Mucosa of descending colon (tissue), 3 donors: ENCODE measurements around the gene VSIG10L. TPM values are rescaled to one million over a fixed set of nuclear protein-coding genes. Genes with fewer than 3 reads are reported as not detected.

Experiments used
- ATAC-seq: fragments of 200-7000 bp; cut with Tn5 transposase; one replicate; pipeline ENCODE4 v1.9.1; 2020; ENCODE audit warnings: mild to moderate bottlenecking, moderate library complexity
- DNase-seq, 3 donors: peaks; one replicate each; pipeline ENCODE4 v3.0.0-alpha.2; 2020
- H3K36me3 ChIP-seq: fragments of 200-600 bp; one replicate; pipeline ENCODE4 v1.8.0; 2021; ENCODE audit warnings: low read depth, mild to moderate bottlenecking
- H3K4me1 ChIP-seq: fragments of 200-600 bp; one replicate; pipeline ENCODE4 v1.8.0; 2021; ENCODE audit warnings: low read depth, mild to moderate bottlenecking
- H3K4me3 ChIP-seq: fragments of 200-600 bp; one replicate; pipeline ENCODE4 v1.8.0; 2021; ENCODE audit warnings: mild to moderate bottlenecking
- H3K9me3 ChIP-seq: fragments of 200-600 bp; one replicate; pipeline ENCODE4 v1.8.0; 2021; ENCODE audit warnings: mild to moderate bottlenecking
- intact Hi-C, 2 donors: fragments of 100-400 bp; cut with DNase I in 1 of 2; cut with micrococcal nuclease in 1 of 2; formaldehyde crosslinking; loops; one replicate each; pipeline versions ENCODE4 v1.11.0 to v1.11.1; 2022; cut with DNase I, micrococcal nuclease
- long read RNA-seq, 2 donors: library from polyadenylated mRNA; unstranded; transcript quantifications; one replicate each; pipeline ENCODE4 v2.0.0, GENCODE V29; 2019 to 2021
- total RNA-seq, 3 donors: library from RNA; stranded (reverse); fragmentation: NEBNext Ultra II Directional in 2 of 3; extraction: Animal tissue kit (Norgen Biotek cat#: 25700) in 2 of 3; gene quantifications; one replicate each; pipeline versions ENCODE4 v1.2.1 to v1.2.4, GENCODE V29; 2021 to 2023
- TF ChIP-seq, protein P1 (sequence below): fragments of 200-600 bp; IDR thresholded peaks from one replicate; pipeline ENCODE4 v1.8.0; 2022; ENCODE audit warnings: antibody characterized with exemption, mild to moderate bottlenecking
- donor health status: DM: no; HTN: no; CAD: no; lungs with moderate emphysema.
- donor health status: DM: no; HTN: no; CAD: no.
- donor health status: DM: no; HTN: yes; CAD: no.

The VSIG10L gene
- total RNA-seq = 1 to 10 TPM in 2 of 3 donors, under 1 TPM in 1; 0.69 to 3.8 (median 1.6) TPM
- long read RNA-seq, donor 1, partial matches to known transcripts = 4 of 4 reads
- long read RNA-seq, donor 1, other reads (novel, unspliced or antisense) = 0 of 4 reads
- long read RNA-seq, donor 2, partial matches to known transcripts = 2 of 2 reads
- long read RNA-seq, donor 2, other reads (novel, unspliced or antisense) = 0 of 2 reads

DNA sequence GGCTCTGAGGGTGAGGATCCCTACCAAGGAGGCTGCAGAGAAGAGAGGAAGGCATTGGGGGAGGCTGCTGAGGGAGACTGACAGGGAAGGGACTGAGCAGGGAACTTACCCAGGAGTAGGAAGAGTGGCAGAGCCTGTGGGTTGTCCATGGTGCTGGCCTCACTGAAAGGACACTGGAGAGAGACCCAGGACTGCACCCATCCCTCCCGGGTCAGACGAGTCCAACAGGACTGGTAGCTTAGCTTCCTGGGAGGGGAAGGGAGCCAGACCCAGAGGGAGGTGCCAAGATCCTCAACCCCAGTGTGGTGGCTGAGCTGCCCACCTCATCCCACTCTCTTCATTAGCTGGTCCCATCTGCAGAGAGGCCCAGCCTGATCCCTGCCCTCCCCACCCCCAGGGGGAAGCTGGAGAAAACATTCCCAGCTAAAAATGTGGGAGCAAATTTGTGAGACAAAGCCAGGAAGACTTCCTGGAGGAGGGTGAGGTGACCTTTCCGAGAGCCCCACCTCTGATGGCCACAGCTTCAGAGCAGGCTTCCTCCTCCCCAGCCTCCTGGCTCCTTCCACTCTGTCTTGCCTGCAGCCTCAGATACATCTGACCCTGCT, at the start of gene VSIG10L:
Gene VSIG10L, minus strand, starts transcription at position 164 of the 605 bp plus-strand sequence. Its CDS starts 15 bp downstream, at position 149.
- peaks cover 9% of the 10 kb centered on the region for H3K4me1 ChIP-seq
- no peak within 1 kb of the TSS for H3K4me3 ChIP-seq
- H3K36me3 ChIP-seq = no peaks in the 10 kb centered on the region
- intact Hi-C loops = no loop called here
- TF ChIP-seq, protein P1, sequence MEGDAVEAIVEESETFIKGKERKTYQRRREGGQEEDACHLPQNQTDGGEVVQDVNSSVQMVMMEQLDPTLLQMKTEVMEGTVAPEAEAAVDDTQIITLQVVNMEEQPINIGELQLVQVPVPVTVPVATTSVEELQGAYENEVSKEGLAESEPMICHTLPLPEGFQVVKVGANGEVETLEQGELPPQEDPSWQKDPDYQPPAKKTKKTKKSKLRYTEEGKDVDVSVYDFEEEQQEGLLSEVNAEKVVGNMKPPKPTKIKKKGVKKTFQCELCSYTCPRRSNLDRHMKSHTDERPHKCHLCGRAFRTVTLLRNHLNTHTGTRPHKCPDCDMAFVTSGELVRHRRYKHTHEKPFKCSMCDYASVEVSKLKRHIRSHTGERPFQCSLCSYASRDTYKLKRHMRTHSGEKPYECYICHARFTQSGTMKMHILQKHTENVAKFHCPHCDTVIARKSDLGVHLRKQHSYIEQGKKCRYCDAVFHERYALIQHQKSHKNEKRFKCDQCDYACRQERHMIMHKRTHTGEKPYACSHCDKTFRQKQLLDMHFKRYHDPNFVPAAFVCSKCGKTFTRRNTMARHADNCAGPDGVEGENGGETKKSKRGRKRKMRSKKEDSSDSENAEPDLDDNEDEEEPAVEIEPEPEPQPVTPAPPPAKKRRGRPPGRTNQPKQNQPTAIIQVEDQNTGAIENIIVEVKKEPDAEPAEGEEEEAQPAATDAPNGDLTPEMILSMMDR = no peak
- H3K9me3 ChIP-seq = no peaks in the 10 kb centered on the region
- DNase-seq = no peak
- no peak for ATAC-seq

DNA sequence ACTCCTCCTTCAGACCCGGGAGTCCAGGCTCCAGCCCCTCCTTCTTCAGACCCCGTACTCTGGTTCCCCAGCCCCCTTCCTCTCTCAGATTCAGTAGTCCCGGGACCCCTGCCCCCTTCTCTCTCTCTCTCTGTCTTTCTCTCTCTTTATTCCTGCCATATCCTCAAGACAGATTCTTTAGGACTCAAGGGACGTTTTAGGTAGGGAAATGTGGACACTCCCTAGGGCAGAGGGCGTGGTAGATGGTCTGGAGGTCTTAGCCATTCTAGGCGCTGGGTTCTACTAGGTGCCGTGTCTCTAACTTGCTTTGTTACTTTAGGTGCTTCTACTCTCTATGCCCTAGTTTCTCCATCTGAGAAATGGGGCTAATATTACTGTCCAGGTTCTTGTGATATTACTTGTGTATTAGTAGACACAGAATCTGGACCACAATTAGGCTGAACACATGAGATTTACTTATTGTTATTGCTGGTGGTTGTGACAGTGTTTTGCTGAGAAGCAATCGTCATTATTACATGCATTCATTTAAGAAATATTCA, 49.2 kb upstream of the VSIG10L start:
- H3K4me1 ChIP-seq = peaks cover 8% of the 10 kb centered on the region
- H3K36me3 ChIP-seq = no peaks in the 10 kb centered on the region
- no peak overlapping the region for H3K4me3 ChIP-seq
- TF ChIP-seq, protein P1 = no peak
- DNase-seq = no peak
- no peak for ATAC-seq
- H3K9me3 ChIP-seq = no peaks in the 10 kb centered on the region
- intact Hi-C loops = no loop called here

DNA sequence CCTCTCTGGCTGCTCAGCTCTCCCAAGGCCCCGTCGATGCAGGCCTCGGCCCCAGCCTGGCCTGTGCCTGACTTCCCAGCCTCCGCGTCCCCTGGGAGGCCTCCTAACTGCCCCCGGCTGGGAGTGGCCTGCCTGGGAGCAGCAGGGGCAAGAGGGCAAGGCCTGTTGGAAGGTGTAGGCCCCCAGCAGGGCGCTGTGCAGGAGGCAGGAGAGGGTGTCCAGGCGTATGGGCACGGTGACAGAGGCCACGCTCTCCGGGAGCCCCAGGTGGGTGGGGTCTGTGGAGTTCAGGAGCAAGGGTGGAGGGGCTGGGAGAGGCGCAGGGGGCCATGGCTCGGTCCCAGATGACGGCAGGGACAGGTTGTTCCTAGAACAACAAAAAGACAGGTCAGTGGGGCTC, 47.2 kb upstream of the VSIG10L start:
- Histone ChIP-seq H3K4me3 (no peak overlapping the region), H3K4me1 (peaks cover 2% of the 10 kb centered on the region), H3K9me3 (no peaks in the 10 kb centered on the region), H3K36me3 (no peaks in the 10 kb centered on the region)
- DNase-seq (no peak), ATAC-seq (no peak)
- TF ChIP-seq, protein P1 = no peak
- intact Hi-C loops = no loop called here

DNA sequence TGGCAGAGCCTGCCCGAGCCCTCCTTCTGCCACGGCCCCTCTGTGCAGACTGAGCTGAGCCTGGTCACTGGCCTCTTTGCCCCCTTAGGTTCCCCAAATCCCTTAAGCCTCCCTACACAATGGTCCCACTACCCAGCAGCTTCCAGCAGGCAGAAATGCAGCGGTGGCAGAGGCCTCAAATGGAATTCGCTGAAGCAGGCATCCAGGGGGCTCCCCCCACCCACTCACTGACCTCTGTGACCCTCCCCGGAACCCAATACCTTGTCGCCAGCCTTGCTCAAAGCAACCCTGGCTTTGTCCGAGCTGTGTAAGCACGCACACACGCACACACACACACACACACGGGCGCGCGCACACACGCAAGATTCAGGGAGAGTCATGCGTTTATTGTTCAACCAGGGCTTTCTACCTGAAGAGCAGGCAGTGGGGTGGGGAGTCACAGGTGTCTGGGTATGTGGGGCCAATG, 46.0 kb upstream of the VSIG10L start, which contains the start of gene LIM2:
Gene LIM2, minus strand, starts transcription at position 51 of the 466 bp plus-strand sequence. CDS start 531 bp downstream, outside the sequence.
- no peaks in the 10 kb centered on the region for H3K36me3 ChIP-seq
- H3K4me3 ChIP-seq = no peak within 1 kb of the TSS
- TF ChIP-seq, protein P1 = no peak
- DNase-seq = no peak
- no peak for ATAC-seq
- intact Hi-C loops = no loop called here
- no peaks in the 10 kb centered on the region for H3K4me1 ChIP-seq
- no peaks in the 10 kb centered on the region for H3K9me3 ChIP-seq

DNA sequence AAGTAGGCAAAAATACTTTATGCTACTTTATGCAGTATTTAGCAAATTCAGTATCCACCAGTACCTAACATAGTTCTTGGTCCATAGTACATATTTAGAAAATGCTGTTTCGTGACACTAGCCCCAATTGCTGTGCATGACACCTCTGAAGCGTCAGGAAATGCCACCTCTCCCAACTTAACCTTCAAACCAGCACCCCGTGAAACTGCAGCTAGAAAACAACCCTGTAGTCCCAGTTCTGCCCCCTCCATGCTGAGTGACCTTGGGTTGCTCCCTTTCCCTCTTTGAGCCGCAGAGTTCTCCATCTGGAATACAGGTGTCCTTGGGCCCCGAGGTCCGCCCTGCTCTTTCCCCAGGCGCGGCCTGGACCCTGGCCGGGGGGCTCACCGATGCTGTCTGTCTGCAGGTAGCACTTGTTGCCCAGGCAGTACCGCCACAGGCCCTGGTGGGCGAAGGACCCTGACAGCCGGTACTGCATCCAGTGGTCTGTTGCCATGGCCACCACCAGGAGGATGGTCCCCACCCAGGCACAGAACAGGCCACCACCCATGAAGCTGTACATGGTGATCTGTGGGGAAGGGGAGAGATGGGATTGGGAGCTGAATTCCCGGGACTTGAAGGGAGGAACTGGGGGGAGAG, 45.1 kb upstream of the VSIG10L start:
- Histone ChIP-seq H3K9me3 (no peaks in the 10 kb centered on the region), H3K36me3 (no peaks in the 10 kb centered on the region), H3K4me1 (no peaks in the 10 kb centered on the region), H3K4me3 (no peak overlapping the region)
- TF ChIP-seq, protein P1 = no peak
- ATAC-seq = no peak
- DNase-seq = no peak
- intact Hi-C loops = no loop called here
